Liver (tissue), 9 donors: ENCODE results near the gene MTHFD2. TPM values are rescaled to one million over a fixed set of nuclear protein-coding genes. Genes with fewer than 3 reads are reported as not detected.

ENCODE experiments used
- DNase-seq: peaks from one replicate; pipeline ENCODE4 v3.0.0-alpha.2; 2017; ENCODE audit warnings: low spot score
- H3K27ac ChIP-seq, 2 donors: one replicate each; pipeline ENCODE4 v1.7.0; 2013; ENCODE audit warnings: inconsistent platforms in 2 of 2, low read length in 2 of 2, control low read depth in 1 of 2, low read depth in 1 of 2, mild to moderate bottlenecking in 1 of 2
- H3K27me3 ChIP-seq, 4 donors: one replicate each; pipeline versions ENCODE4 v1.6.1 to v1.7.0; 2013; ENCODE audit warnings: low read length in 3 of 4, inconsistent platforms in 1 of 4, mild to moderate bottlenecking in 1 of 4, moderate library complexity in 1 of 4; ENCODE audit not compliant: control insufficient read depth in 4 of 4, insufficient read depth in 4 of 4
- H3K36me3 ChIP-seq, 4 donors: one replicate each; pipeline versions ENCODE4 v1.6.1 to v1.7.0; 2013; ENCODE audit warnings: low read length in 3 of 4, mild to moderate bottlenecking in 3 of 4, low read depth in 1 of 4, moderate library complexity in 1 of 4; ENCODE audit not compliant: control insufficient read depth in 4 of 4, insufficient read depth in 3 of 4
- H3K4me1 ChIP-seq, 4 donors: one replicate each; pipeline versions ENCODE4 v1.6.1 to v1.7.0; 2013; ENCODE audit warnings: low read length in 3 of 4, mild to moderate bottlenecking in 3 of 4, moderate library complexity in 1 of 4; ENCODE audit not compliant: control insufficient read depth in 4 of 4, insufficient read depth in 4 of 4
- H3K4me3 ChIP-seq, 3 donors: one replicate each; pipeline versions ENCODE4 v1.6.1 to v1.7.0; 2013; ENCODE audit warnings: low read length in 3 of 3, control low read depth in 1 of 3, low read depth in 1 of 3, mild to moderate bottlenecking in 1 of 3
- H3K9ac ChIP-seq, 2 donors: one replicate each; pipeline ENCODE4 v1.7.0; 2013; ENCODE audit warnings: low read length in 2 of 2, mild to moderate bottlenecking in 2 of 2, moderate library complexity in 2 of 2, control low read depth in 1 of 2, low read depth in 1 of 2
- H3K9me3 ChIP-seq, 4 donors: one replicate each; pipeline versions ENCODE4 v1.6.1 to v1.7.0; 2013; ENCODE audit warnings: low read length in 3 of 4; ENCODE audit not compliant: control insufficient read depth in 4 of 4
- ATF3 ChIP-seq: IDR thresholded peaks from 2 replicates; pipeline ENCODE4 v1.6.1; 2016; ENCODE audit warnings: antibody characterized with exemption
- CTCF ChIP-seq: fragments of 150-350 bp; IDR thresholded peaks from 2 replicates; pipeline ENCODE4 v1.5.1; 2017; ENCODE audit warnings: improper control_type of control experiment, low read depth, low read length; ENCODE audit not compliant: missing input control
- EGR1 ChIP-seq, 2 donors: IDR thresholded peaks; 2 replicates each; pipeline ENCODE4 v1.6.1; 2016 to 2018; ENCODE audit warnings: antibody characterized with exemption in 2 of 2, low read depth in 2 of 2
- FOXA1 ChIP-seq: IDR thresholded peaks from 2 replicates; pipeline ENCODE4 v1.6.1; 2016; ENCODE audit warnings: antibody characterized with exemption
- FOXA2 ChIP-seq: IDR thresholded peaks from 2 replicates; pipeline ENCODE4 v1.6.1; 2016; ENCODE audit warnings: antibody characterized with exemption
- GABPA ChIP-seq, 2 donors: IDR thresholded peaks in 1 of 2; conservative IDR thresholded peaks in 1 of 2; 2 replicates each; pipeline ENCODE4 v1.6.1; 2016; ENCODE audit warnings: antibody characterized with exemption in 2 of 2, mild to moderate bottlenecking in 1 of 2, moderate library complexity in 1 of 2
- HNF4A ChIP-seq, 2 donors: conservative IDR thresholded peaks; 2 replicates each; pipeline ENCODE4 v1.6.1; 2016; ENCODE audit warnings: antibody characterized with exemption in 2 of 2, mild to moderate bottlenecking in 2 of 2
- HNF4G ChIP-seq: IDR thresholded peaks from 2 replicates; pipeline ENCODE4 v1.6.1; 2016; ENCODE audit warnings: antibody characterized with exemption
- JUND ChIP-seq, 2 donors: IDR thresholded peaks; 2 replicates each; pipeline ENCODE4 v1.6.1; 2016; ENCODE audit warnings: antibody characterized with exemption in 2 of 2
- MAX ChIP-seq: IDR thresholded peaks from 2 replicates; pipeline ENCODE4 v1.6.1; 2016; ENCODE audit warnings: antibody characterized with exemption
- NR2F2 ChIP-seq: IDR thresholded peaks from 2 replicates; pipeline ENCODE4 v1.6.1; 2016; ENCODE audit warnings: antibody characterized with exemption
- RAD21 ChIP-seq, 2 donors: IDR thresholded peaks; 2 replicates each; pipeline ENCODE4 v1.6.1; 2016; ENCODE audit warnings: antibody characterized with exemption in 2 of 2, mild to moderate bottlenecking in 2 of 2
- REST ChIP-seq: IDR thresholded peaks from 2 replicates; pipeline ENCODE4 v1.6.1; 2016; ENCODE audit warnings: antibody characterized with exemption, mild to moderate bottlenecking
- RXRA ChIP-seq, 2 donors: IDR thresholded peaks; 2 replicates each; pipeline ENCODE4 v1.6.1; 2017 to 2018; ENCODE audit warnings: antibody characterized with exemption in 2 of 2, mild to moderate bottlenecking in 1 of 2
- SP1 ChIP-seq: IDR thresholded peaks from 2 replicates; pipeline ENCODE4 v1.6.1; 2018; ENCODE audit warnings: antibody characterized with exemption, mild to moderate bottlenecking
- TAF1 ChIP-seq: conservative IDR thresholded peaks from 2 replicates; pipeline ENCODE4 v1.6.1; 2016; ENCODE audit warnings: antibody characterized with exemption, mild to moderate bottlenecking
- YY1 ChIP-seq: IDR thresholded peaks from 2 replicates; pipeline ENCODE4 v1.6.1; 2016; ENCODE audit warnings: antibody characterized with exemption, mild to moderate bottlenecking
- ZBTB33 ChIP-seq: IDR thresholded peaks from 2 replicates; pipeline ENCODE4 v1.6.1; 2016; ENCODE audit warnings: antibody characterized with exemption
- WGBS: extraction: QIAGEN DNeasy Blood & Tissue Kit; methylation state at CpG from one replicate; pipeline ENCODE4 v1.1.7; 2013; 5-methylcytosine and 5-hydroxymethylcytosine counted together
- polyA plus RNA-seq, 2 donors: library from polyadenylated mRNA; stranded (reverse) in 1 of 2; unstranded in 1 of 2; fragments of 200-250 nt in 1 of 2; fragments of >200 nt in 1 of 2; fragmentation: Nextera tagmentation in 1 of 2; extraction: Ambion mirVana in 1 of 2; gene quantifications; one replicate each; pipeline versions ENCODE4 v1.2.1 to v1.2.3, GENCODE V29; 2013 to 2015
- total RNA-seq, 2 donors: library from RNA; depleted of rRNA; stranded (reverse); fragments of >200 nt; gene quantifications; one replicate each; pipeline ENCODE4 v1.2.3, GENCODE V29; 2014
- donor health status: healthy.
- donor health status: healthy.
- donor health status: healthy.
- donor health status: healthy.
- donor health status: healthy.

MTHFD2 gene
- total and polyA plus RNA-seq, 4 donors = 1.6 to 27.5 (median 2.8) TPM

GRCh38 chr2:74155830-74156229 lies 42.6 kb upstream of the MTHFD2 start:
- WGBS = 85% methylated on average over 3 of the region's 3 CpGs

More at GRCh38 chr2:74155830-74156229, 42.6 kb upstream of the MTHFD2 start:
- H3K9ac ChIP-seq = no peak overlapping the region
- H3K27me3 ChIP-seq = no peaks in the 10 kb centered on the region
- H3K4me1 ChIP-seq = no peaks in the 10 kb centered on the region
- DNase-seq = no peak
- H3K27ac ChIP-seq = no peak overlapping the region
- no peaks in the 10 kb centered on the region for H3K9me3 ChIP-seq
- H3K36me3 ChIP-seq = peaks cover 11 to 39% (median 36%) of the 10 kb centered on the region in 4 donors
- H3K4me3 ChIP-seq = no peak overlapping the region
- TF ChIP-seq TAF1 (no peak), RXRA (IDR thresholded peaks at IDR 0.05) (no peak), MAX (no peak), ZBTB33 (no peak), ATF3 (no peak), SP1 (no peak), GABPA (IDR thresholded peaks at IDR 0.05 in 1 of 2, conservative IDR thresholded peaks at IDR 0.05 in 1 of 2) (no peak), HNF4A (conservative IDR thresholded peaks at IDR 0.05) (no peak), YY1 (no peak), RAD21 (IDR thresholded peaks at IDR 0.05) (no peak), REST (no peak), FOXA1 (no peak), EGR1 (IDR thresholded peaks at IDR 0.05; ENCODE audit: low read depth in 2 of 2) (no peak), HNF4G (no peak), JUND (IDR thresholded peaks at IDR 0.05) (no peak), CTCF (no peak), FOXA2 (no peak), NR2F2 (no peak)
